Measurements from ENCODE around the gene A2ML1.
A peak's percentile ranks its signal among the peaks of the same experiment; 100 is the strongest.
"Not testable (repeated sequence)": the region's sequence is repeated elsewhere in the genome, so short reads cannot be mapped to it uniquely, and the experiment has no call there.

A2ML1 gene

DNA sequence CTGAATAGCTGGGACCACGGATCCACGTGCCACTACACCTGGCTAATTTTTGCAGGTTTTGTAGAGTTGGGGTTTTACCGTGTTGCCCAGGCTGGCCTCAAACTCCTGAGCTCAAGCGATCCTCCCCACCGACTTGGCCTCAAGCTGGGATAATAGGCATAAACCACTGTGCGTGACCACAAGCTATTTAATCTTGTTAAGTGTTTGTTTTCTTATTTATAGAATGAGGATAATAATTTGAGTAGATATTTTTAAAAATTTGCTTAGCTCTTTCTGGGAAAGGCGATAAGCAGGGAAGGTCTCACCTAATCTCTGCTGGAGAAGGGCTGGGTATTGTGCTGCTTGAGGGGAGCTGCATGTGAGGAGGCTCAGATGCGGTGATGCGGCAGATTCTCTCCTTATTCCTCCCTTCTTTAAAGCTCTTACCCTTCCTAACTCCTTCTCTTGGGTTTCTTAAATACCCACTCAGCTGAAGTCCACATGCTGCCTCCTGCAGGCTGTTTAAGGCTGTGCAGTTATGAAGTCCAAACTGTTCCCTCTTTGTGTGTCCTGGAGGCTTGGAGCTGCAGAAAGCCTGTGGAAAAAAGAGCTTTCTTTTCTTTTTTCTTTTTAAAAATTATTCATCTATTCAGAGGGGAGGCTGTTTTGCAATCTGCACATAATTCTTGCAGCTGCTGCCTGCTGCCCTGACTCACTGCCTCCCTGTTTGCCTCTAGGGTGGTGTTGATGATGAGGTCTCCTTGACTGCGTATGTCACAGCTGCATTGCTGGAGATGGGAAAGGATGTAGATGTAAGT is 37.9 kb downstream of the A2ML1 start:
- no peak for DNase-seq

- no peak for DNase-seq
These were observed 44.0 kb downstream of the A2ML1 start for GRCh38 chr12:8866429-8866828.

GRCh38 chr12:8867009-8867408 is 44.6 kb downstream of the A2ML1 start:
- no peak for DNase-seq

GRCh38 chr12:8867786-8868185 is 45.4 kb downstream of the A2ML1 start:
- no peak for DNase-seq

DNA sequence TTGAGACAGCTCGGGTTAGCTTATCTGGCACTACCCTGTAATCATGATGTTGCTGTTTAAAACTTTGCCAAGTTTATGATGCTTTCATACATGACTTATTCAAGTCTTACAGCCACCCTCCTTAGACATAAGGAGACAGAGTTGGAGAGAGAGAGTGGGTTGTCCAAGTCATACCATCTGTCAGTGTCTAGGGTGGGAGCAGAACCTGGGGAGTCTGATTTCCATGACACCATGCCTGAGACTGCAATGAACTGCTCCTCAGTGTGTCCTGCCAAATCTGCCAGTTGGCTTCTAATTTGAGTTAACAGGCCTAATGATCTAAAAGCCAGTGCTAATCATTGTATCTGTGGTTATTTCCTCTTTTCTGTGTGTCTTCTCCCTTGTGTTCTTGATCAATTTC is 48.2 kb downstream of the A2ML1 start:
- DNase-seq: no peak

GRCh38 chr12:8871068-8871467 is 48.6 kb downstream of the A2ML1 start:
- no peak for DNase-seq

GRCh38 chr12:8876887-8877286 is 54.5 kb downstream of the A2ML1 start:
- DNase-seq: no peak

- no peak for DNase-seq
These were observed 64.3 kb downstream of the A2ML1 start for GRCh38 chr12:8886502-8887284.

DNA sequence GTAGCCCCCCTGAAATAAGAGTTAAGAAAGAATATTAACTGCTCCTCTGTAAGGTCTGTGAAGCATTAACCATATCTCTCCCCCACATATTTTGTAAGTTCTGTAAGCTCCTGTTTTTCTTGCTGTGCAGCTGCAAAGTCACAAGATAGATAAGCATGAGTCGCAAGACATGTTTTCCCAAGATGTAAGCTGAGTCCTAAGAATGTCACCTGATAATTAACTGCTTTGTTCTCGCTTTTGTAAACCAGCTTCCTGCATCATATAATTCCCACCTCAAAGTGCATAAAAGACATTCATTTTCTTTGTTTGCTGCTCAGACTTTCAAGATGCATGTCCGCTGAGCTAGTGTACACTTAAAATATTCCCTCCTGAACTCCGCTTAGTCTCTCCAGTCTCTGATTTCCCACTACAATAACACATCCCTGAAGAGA is 64.9 kb downstream of the A2ML1 start:
- DNase-seq: no peak

GRCh38 chr12:8890313-8891085 is 68.1 kb downstream of the A2ML1 start:
- DNase-seq: peak; percentile 80

GRCh38 chr12:8891976-8892375 is 69.6 kb downstream of the A2ML1 start:
- DNase-seq: no peak

GRCh38 chr12:8894378-8894777 is 72.0 kb downstream of the A2ML1 start:
- DNase-seq: no peak

DNA sequence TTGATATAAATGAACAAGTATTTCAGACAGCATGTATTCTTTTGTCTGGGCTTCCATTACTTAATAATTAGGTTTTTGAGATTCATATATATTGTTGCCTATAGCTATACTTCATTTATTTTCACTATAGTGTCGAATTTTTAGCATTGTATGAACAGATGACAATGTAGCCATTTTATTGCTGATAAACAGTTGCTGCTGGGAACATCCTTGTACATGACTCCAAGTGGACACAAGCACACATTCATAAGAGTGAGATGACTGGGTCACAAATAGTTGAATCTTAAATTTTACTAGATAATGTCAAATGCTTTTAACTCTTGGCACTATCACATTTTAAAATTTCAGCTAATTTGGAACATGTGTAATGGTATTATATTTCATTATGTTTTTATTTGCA is 72.6 kb downstream of the A2ML1 start:
- DNase-seq: no peak

GRCh38 chr12:8897081-8897480 is 74.7 kb downstream of the A2ML1 start:
- DNase-seq: no peak

GRCh38 chr12:8899830-8900229 is 77.4 kb downstream of the A2ML1 start:
- DNase-seq: no peak

GRCh38 chr12:8902703-8903102 is 80.3 kb downstream of the A2ML1 start:
- DNase-seq: not testable (repeated sequence)

DNA sequence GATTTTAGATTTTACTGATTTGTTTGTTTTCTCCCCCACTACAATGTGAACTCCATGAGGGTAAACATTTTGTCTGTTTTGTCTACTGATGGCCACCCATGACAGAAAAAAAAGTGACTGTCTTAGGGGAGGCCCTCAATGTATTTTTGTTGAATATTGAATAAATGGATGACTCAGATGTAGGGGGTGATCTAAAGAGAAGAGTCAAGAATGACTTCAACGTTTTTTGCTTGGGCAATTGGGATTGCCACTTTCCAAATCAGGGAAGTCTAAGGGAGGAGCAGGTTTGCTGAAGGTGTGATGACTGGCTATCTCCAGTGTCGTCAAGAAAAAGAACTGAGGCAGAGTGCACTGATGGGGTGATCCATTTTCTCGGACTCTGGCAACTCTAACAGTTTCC is 81.2 kb downstream of the A2ML1 start:
- DNase-seq: no peak

- DNase-seq: no peak
These were observed 82.2 kb downstream of the A2ML1 start for GRCh38 chr12:8904665-8905064.

DNA sequence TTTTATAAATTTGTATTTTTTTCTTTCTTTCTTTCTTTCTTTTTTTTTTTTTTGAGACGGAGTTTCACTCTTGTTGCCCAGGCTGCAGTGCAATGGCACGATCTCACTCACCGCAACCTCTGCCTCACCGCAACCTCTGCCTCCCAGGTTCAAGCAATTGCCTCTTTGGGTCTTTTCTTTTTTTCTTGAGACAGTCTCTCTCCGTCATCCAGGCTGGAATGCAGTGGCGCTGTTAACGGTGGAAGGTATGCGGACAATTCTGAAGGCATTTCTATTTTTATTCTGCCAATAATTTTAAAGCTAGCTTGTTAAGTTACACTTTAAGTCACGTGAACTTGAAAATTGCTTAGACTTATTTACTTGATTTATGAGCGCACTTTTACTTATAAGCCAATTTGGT is 83.1 kb downstream of the A2ML1 start:
- DNase-seq: no peak

- no peak for DNase-seq
These were observed 84.1 kb downstream of the A2ML1 start for GRCh38 chr12:8906266-8907180.

GRCh38 chr12:8907513-8907912 is 85.1 kb downstream of the A2ML1 start:
- DNase-seq: no peak

DNA sequence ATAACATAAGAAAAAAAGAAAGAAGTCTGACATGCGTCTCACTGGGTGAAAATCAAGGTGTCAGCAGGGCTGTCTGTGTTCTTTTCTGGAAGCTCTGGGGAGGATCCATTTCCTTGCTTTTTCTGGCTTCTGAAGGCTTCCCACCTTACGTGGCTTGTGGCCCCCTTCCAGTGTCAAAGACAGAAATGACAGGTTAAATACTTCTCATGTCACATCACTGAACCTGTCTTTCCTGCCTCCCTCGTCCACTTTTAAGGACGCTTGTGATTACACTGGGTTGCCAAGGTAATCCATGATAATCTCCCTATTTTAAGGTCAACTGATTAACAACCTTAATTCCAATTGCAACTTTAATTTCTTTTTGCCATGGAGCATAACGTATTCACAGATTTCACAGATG is 87.3 kb downstream of the A2ML1 start:
- DNase-seq: no peak

All from right forelimb (tissue), 1 donor.